SKM-1 (cell line): Measurements from ENCODE around the gene TLK1.
"Not testable (repeated sequence)": the region's sequence is repeated elsewhere in the genome, so short reads cannot be mapped to it uniquely, and the experiment has no call there.

Experiments used
- DNase-seq: peaks from one replicate; lab custom pipeline; 2025; ENCODE audit not compliant: unreplicated experiment; lab: John Stamatoyannopoulos, UW

TLK1 gene

DNA sequence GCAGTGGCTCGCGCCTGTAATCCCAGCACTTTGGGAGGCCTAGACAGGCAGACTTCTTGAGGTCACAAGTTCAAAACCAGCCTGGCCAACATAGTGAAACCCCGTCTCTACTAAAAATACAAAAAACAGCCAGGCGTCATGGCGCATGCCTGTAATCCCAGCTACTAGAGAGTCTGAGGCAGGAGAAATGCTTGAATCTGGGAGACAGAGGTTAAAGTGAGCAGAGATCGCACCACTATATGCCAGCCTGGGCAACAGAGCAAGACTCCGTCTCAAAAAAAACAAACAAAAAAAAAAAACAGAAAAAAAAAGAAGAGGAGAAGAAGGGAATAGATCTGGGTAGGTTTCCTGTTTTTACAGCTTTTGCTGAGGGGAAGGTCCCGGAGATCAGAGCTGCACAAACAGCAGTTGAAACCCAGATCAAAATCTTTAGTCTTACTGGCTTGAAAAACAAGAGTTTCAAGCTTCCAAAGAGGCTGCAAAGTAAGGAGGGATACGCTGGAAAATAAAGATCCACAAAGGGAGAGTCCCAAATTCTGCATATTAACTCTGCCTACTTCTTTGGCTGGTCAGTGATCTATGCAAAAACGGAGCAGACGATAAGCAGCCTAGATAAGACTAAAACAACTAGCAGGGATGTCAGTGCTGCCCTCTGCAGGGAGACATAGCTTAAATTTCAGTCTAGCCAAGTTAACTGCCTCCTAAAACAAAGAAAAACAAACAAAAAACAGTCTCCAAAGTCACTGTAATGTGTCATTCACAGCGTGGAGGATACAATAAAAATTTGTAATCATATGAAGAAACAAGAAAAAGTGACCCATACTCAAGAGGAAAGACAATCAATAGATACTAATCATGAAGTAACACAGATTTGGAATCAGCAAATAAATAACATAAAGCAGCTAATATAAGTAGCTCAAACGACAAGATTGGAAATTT, 74.1 kb downstream of the TLK1 start:
- DNase-seq, result no peak

DNA sequence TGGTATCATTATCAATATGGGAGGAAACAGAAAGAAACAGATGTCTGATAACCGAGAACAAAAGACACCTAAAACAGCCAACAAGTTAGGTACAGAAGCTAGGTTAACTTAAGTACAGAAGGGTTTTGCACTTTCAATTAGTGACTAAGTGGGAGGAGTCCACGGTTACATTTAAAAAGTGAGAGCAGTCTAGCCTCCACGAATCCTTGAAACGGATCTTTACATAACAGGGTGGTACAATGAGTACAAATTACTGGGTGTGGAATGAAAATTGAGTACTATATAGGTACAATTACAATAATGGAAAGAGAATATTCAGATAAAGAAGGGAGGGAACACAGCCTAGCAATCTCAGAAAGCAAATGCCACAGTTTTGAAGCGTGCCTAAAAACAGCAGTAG, 76.6 kb downstream of the TLK1 start:
- DNase-seq, result no peak

- no peak for DNase-seq
These were observed 77.2 kb downstream of the TLK1 start for GRCh38 chr2:171083451-171083850.

DNA sequence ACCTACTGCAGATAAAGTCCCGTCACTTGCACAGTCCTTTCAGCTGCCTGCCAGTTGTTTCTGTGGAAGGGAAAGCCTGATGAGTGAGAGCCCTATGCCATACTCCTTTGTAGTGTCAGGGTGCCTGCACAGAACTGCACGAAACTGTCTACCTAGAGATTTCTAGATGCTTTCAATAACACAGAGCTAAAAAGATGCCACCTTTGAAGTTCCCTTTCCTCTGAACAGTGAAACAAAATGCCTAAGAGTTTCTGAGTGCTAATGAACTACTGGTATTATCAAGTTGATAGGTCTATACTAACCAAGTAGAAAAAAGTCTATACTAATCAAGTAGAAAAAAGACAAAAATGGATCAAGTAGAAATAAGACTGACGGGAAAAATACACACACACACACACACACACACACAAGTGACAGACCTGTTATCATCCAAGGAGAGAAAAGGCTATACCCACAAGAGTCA, 79.0 kb downstream of the TLK1 start:
- DNase-seq, result no peak

DNA sequence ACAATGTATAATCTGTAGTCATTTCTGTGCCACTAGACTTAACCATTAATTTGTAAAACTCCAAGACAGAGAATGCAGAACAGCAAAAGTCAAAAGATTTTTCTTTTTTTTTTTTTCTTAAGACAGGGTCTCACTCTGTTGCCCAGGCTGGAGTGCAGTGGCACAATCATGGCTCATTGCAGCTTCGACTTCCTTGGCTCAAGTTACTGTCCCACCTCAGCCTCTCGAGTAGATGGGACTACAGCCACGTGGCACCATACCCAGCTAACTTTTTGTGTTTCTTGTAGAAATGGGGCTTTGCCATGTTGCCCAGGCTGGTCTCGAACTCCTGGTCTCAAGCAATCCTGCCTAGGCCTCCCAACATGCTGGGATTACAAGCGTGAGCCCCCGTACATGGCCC, 80.1 kb downstream of the TLK1 start:
- no peak for DNase-seq

GRCh38 chr2:171076422-171076821, 84.3 kb downstream of the TLK1 start:
- not testable (repeated sequence) for DNase-seq

DNA sequence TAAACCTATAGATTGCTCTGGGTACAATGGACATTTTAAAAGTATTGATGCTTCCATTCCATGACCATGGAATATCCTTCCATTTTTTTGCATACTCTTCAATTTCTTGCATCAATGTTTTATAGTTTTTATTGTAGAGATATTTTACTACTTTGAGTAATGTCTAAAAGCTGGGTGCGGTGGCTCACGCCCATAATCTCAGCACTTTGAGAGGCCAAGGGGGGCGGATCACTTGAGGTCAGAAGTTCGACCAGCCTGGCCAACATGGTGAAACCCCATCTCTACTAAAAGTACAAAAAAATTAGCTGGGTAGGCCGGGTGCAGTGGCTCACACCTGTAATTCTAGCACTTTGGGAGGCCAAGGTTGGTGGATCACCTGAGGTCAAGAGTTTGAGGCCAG, 88.5 kb downstream of the TLK1 start:
- no peak for DNase-seq

- no peak for DNase-seq
These were observed 91.3 kb downstream of the TLK1 start for GRCh38 chr2:171069286-171069956.

- DNase-seq, result no peak
These were observed 94.6 kb downstream of the TLK1 start for GRCh38 chr2:171066110-171066509.

GRCh38 chr2:171057575-171057974, 103.1 kb downstream of the TLK1 start:
- DNase-seq, result no peak

DNA sequence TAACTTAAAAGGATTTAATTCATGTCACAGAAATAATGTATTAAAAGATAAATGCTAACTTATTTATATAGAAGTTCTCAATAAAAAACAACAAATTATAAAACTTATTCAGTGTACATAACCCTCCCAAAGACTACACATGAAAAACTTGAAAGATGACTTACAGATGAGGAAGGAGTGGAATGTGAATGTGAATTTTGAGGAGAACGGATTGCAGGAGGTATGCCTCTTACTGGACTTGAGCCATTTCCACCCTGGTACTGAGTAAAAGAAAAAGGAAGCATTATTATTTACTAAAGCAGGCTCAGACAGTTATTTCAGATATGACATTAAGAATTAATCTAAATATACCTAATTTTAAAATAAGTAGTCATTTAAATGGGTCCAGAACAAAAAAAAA, 104.4 kb downstream of the TLK1 start:
- DNase-seq, result no peak

- no peak for DNase-seq
These were observed 111.0 kb downstream of the TLK1 start for GRCh38 chr2:171049691-171050090.

- no peak for DNase-seq
These were observed 114.6 kb downstream of the TLK1 start for GRCh38 chr2:171046048-171046560.

- DNase-seq, result no peak
These were observed 116.3 kb downstream of the TLK1 start for GRCh38 chr2:171044416-171044815.

GRCh38 chr2:171042253-171042969, 118.3 kb downstream of the TLK1 start:
- no peak for DNase-seq

DNA sequence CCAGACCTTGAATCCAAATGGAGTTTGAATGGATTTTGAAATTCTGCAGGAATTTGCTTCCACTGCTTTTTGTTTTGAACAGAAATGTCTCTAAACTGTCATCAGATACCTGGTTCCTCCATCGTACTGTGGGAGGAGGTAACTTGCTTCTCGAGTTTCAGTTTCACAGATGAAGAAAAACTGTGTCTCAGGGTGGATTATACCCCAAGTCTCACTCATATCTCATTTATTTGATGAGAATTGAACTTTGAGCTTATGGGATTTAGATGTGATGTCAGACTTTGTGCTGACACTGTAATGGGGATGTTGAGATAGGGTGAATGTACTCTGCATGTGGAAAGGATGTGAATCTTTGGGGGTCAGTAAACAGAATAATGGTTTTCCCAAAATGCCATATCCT, 124.2 kb downstream of the TLK1 start:
- no peak for DNase-seq

- no peak for DNase-seq
These were observed 126.4 kb downstream of the TLK1 start for GRCh38 chr2:171034315-171034714.

DNA sequence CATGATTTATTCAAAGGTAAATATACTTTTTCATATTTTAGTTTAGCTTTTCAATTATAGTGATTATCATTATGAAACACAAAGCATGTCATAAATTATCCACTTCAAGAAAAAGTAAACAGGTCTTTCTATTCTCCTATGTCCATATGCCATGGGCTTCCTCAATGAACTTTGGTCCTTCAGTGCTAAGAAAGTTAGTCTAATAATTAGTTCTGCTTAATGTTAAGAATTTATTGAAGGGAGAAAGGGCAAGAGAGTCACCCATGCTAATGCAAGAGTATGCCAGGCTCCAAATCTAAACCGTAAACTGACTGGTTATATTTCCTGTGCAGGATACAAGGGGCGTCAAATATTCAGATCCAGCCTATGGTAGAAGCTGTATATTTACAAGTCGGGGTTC, 135.5 kb downstream of the TLK1 start:
- DNase-seq, result no peak

DNA sequence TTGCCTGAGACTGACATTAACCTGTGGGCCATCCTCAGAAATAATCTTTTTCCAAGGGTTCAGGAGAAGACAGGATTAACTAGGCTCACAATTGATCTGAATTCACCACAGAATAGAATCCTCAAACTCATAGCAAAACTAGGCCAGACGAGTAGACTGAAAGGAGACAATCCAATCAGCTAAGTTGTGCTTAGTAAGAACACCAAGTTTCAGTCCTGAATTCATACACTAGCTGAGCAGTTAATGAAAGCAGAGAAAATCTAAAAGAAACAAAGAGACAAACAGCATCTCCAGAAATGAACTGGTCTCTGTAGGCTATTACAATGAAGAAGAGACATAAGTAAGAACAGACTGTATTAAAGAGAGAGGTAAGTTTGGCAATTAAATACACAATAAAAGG, 142.2 kb downstream of the TLK1 start:
- no peak for DNase-seq

GRCh38 chr2:171016125-171016524, 144.6 kb downstream of the TLK1 start:
- no peak for DNase-seq

DNA sequence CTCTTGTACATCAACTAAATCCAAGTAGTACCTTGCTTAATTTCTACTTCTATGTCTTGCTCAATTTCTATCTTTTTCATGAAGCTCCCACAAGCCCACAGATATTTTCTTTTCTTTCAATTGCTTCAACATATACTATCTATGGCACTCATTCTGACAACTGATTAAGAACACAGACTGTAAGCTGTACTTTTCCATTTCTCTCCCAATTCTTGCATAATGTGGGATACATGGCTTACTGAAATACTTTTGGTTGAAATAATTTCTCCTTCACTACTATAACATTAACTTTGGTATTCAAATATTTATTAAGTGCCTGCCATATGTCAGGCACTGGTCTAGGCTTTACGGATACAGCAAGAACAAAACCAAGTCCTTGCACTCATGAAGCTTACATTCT, 146.8 kb downstream of the TLK1 start:
- DNase-seq, result no peak
